ENCODE data around the gene PROSER3. TPM values are rescaled to one million over a fixed set of nuclear protein-coding genes. Genes with fewer than 3 reads are reported as not detected.

Gene PROSER3
- total RNA-seq, 2 experiments from 2014 or later, result 17.2 to 66.1 TPM

GRCh38 chr19:35714601-35715354, 43.2 kb upstream of the PROSER3 start:
- no peak overlapping the region for H2AFZ ChIP-seq (ENCODE audit: low read length)
- no peak overlapping the region for H3K27ac ChIP-seq (ENCODE audit: low read depth, low read length, poor library complexity, severe bottlenecking)
- DNase-seq (ENCODE audit: low spot score), result peak; percentile 51
- CTCF ChIA-PET (ENCODE audit: unreplicated experiment), result interaction anchor here (0.6 to 1.0 kb wide), 2 partner anchors 20 to 396 kb away, joined by 3 to 7 read pairs; no protein-coding TSS in a partner anchor
- peaks cover 6% of the 10 kb centered on the region; the same call in 1 of the 2 replicates for H3K36me3 ChIP-seq (ENCODE audit: insufficient read depth, low read length)
- peaks cover 17% of the 10 kb centered on the region for H3K79me2 ChIP-seq (ENCODE audit: insufficient read depth, low read depth, low read length)
- peaks cover 69% of the 10 kb centered on the region for H3K4me1 ChIP-seq (ENCODE audit: insufficient read depth, low read length, poor library complexity, severe bottlenecking)
- intact Hi-C loops (cut with micrococcal nuclease; ENCODE audit: unreplicated experiment), result loop anchor here (5.0 kb wide), 1 partner anchor 43 kb away; the partner anchor contains the start of genes HSPB6 and PROSER3
- TF ChIP-seq CTCF (conservative IDR thresholded peaks at IDR 0.05; ENCODE audit: low read length), result peak; percentile 58
- no peak for TF ChIP-seq EZH2phosphoT487 (IDR thresholded peaks at IDR 0.05; ENCODE audit: borderline replicate concordance, low read depth, low read length)
- H3K9me2 ChIP-seq (ENCODE audit: insufficient read depth, low read length), result no peaks in the 10 kb centered on the region
- peaks cover 6% of the 10 kb centered on the region for H4K20me1 ChIP-seq (ENCODE audit: insufficient read depth, low read length)
- no peak overlapping the region for H3K4me3 ChIP-seq (ENCODE audit: low read depth, low read length, poor library complexity, severe bottlenecking)
- H3K9me3 ChIP-seq (ENCODE audit: low read length), result no peaks in the 10 kb centered on the region
- no TSS peak for BruUV-seq (replicated peaks)
- H3K4me2 ChIP-seq (ENCODE audit: low read length), result peak overlapping the region; percentile 9
- POLR2A ChIA-PET, result interaction anchor here (1.3 kb wide), 1 partner anchor 18 kb away, joined by 3 read pairs; no protein-coding TSS in a partner anchor

- Histone ChIP-seq H3K9me2 (ENCODE audit: insufficient read depth, low read length) (no peaks in the 10 kb centered on the region), H3K36me3 (ENCODE audit: insufficient read depth, low read length) (peaks cover 11% of the 10 kb centered on the region; the same call in 1 of the 2 replicates), H3K27ac (ENCODE audit: low read depth, low read length, poor library complexity, severe bottlenecking) (no peak overlapping the region), H2AFZ (ENCODE audit: low read length) (no peak overlapping the region), H3K9me3 (ENCODE audit: low read length) (no peaks in the 10 kb centered on the region), H3K79me2 (ENCODE audit: insufficient read depth, low read depth, low read length) (peaks cover 18% of the 10 kb centered on the region), H4K20me1 (ENCODE audit: insufficient read depth, low read length) (peaks cover 6% of the 10 kb centered on the region), H3K4me3 (ENCODE audit: low read depth, low read length, poor library complexity, severe bottlenecking) (peak overlapping the region; percentile 77), H3K4me1 (ENCODE audit: insufficient read depth, low read length, poor library complexity, severe bottlenecking) (peaks cover 66% of the 10 kb centered on the region), H3K4me2 (ENCODE audit: low read length) (peak overlapping the region; percentile 75)
- DNase-seq (ENCODE audit: low spot score), result no peak
- TF ChIP-seq EZH2phosphoT487 (IDR thresholded peaks at IDR 0.05; ENCODE audit: borderline replicate concordance, low read depth, low read length) (no peak), CTCF (conservative IDR thresholded peaks at IDR 0.05; ENCODE audit: low read length) (no peak)
- BruUV-seq (replicated peaks), result no TSS peak
- POLR2A ChIA-PET, result no interaction called here
- CTCF ChIA-PET (ENCODE audit: unreplicated experiment), result no interaction called here
- intact Hi-C loops (cut with micrococcal nuclease; ENCODE audit: unreplicated experiment), result loop anchor here (5.0 kb wide), 1 partner anchor 42 kb away; the partner anchor contains the start of genes HSPB6 and PROSER3
Measured at GRCh38 chr19:35715355-35715809, 42.6 kb upstream of the PROSER3 start.

Data from OCI-LY7 (cell line).